ENCODE data around the gene SLAMF1.
"Not testable (repeated sequence)": the region's sequence is repeated elsewhere in the genome, so short reads cannot be mapped to it uniquely, and the experiment has no call there.

The SLAMF1 gene

GRCh38 chr1:160567341-160567740 lies 79.5 kb downstream of the SLAMF1 start:
- no peak overlapping the region for H3K4me3 ChIP-seq (ENCODE audit: insufficient read length, low read depth)
- H3K9me3 ChIP-seq (ENCODE audit: insufficient read depth, low read length), result peaks cover 8% of the 10 kb centered on the region
- no peak overlapping the region for H3K9ac ChIP-seq (ENCODE audit: insufficient read length, low read depth)
- no peaks in the 10 kb centered on the region for H3K36me3 ChIP-seq (ENCODE audit: insufficient read depth, insufficient read length, low read length)
- H3K27me3 ChIP-seq (ENCODE audit: insufficient read depth, insufficient read length), result no peaks in the 10 kb centered on the region
- TF ChIP-seq ZNF274 (IDR thresholded peaks at IDR 0.05; ENCODE audit: low read depth, low read length) (no peak), SUZ12 (IDR thresholded peaks at IDR 0.05; ENCODE audit: extremely low read depth, insufficient read depth, insufficient read length) (no peak), YY1 (IDR thresholded peaks at IDR 0.05; ENCODE audit: insufficient read depth, insufficient read length) (no peak)
- DNase-seq (ENCODE audit: low read depth, low spot score), result no peak
- H3K4me1 ChIP-seq (ENCODE audit: insufficient read depth, insufficient read length), result no peaks in the 10 kb centered on the region

- H3K27me3 ChIP-seq (ENCODE audit: insufficient read depth, insufficient read length), result no peaks in the 10 kb centered on the region
- H3K36me3 ChIP-seq (ENCODE audit: insufficient read depth, insufficient read length, low read length), result no peaks in the 10 kb centered on the region
- no peak overlapping the region for H3K4me3 ChIP-seq (ENCODE audit: insufficient read length, low read depth)
- H3K4me1 ChIP-seq (ENCODE audit: insufficient read depth, insufficient read length), result no peaks in the 10 kb centered on the region
- H3K9ac ChIP-seq (ENCODE audit: insufficient read length, low read depth), result no peak overlapping the region
- DNase-seq (ENCODE audit: low read depth, low spot score), result no peak
- peaks cover 12% of the 10 kb centered on the region for H3K9me3 ChIP-seq (ENCODE audit: insufficient read depth, low read length)
- TF ChIP-seq SUZ12 (IDR thresholded peaks at IDR 0.05; ENCODE audit: extremely low read depth, insufficient read depth, insufficient read length) (no peak), YY1 (IDR thresholded peaks at IDR 0.05; ENCODE audit: insufficient read depth, insufficient read length) (no peak), ZNF274 (IDR thresholded peaks at IDR 0.05; ENCODE audit: low read depth, low read length) (no peak)
Observed at GRCh38 chr1:160565564-160565963, 81.3 kb downstream of the SLAMF1 start.

DNA sequence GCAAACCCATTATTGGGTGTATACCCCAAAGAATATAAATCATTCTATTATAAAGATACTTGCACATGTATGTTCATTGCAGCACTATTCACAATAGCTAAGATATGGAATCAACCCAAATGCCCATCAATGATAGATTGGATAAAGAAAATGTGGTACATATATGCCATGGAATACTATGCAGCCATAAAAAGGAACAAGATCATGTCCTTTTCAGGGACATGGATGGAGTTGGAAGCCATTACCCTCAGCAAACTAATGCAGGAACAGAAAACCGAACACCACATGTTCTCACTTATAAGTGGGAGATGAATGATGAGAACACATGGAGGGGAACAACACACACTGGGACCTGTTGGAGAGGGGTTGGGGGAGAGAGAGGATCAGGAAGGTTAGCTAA lies 83.6 kb downstream of the SLAMF1 start:
- not testable (repeated sequence) for H3K27me3 ChIP-seq (ENCODE audit: insufficient read depth, insufficient read length); H3K4me1 ChIP-seq (ENCODE audit: insufficient read depth, insufficient read length); H3K4me3 ChIP-seq (ENCODE audit: insufficient read length, low read depth); H3K36me3 ChIP-seq (ENCODE audit: insufficient read depth, insufficient read length, low read length); DNase-seq (ENCODE audit: low read depth, low spot score); H3K9ac ChIP-seq (ENCODE audit: insufficient read length, low read depth)
- peaks cover 21% of the 10 kb centered on the region for H3K9me3 ChIP-seq (ENCODE audit: insufficient read depth, low read length)

- not testable (repeated sequence) for DNase-seq (ENCODE audit: low read depth, low spot score); H3K36me3 ChIP-seq (ENCODE audit: insufficient read depth, insufficient read length, low read length); H3K9ac ChIP-seq (ENCODE audit: insufficient read length, low read depth); H3K27me3 ChIP-seq (ENCODE audit: insufficient read depth, insufficient read length); H3K4me3 ChIP-seq (ENCODE audit: insufficient read length, low read depth); H3K4me1 ChIP-seq (ENCODE audit: insufficient read depth, insufficient read length)
- peaks cover 21% of the 10 kb centered on the region for H3K9me3 ChIP-seq (ENCODE audit: insufficient read depth, low read length)
Observed at GRCh38 chr1:160562745-160563144, 84.1 kb downstream of the SLAMF1 start.

- Histone ChIP-seq H3K27me3 (ENCODE audit: insufficient read depth, insufficient read length) (no peaks in the 10 kb centered on the region), H3K4me1 (ENCODE audit: insufficient read depth, insufficient read length) (no peaks in the 10 kb centered on the region), H3K4me3 (ENCODE audit: insufficient read length, low read depth) (no peak overlapping the region), H3K9me3 (ENCODE audit: insufficient read depth, low read length) (peaks cover 21% of the 10 kb centered on the region), H3K36me3 (ENCODE audit: insufficient read depth, insufficient read length, low read length) (no peaks in the 10 kb centered on the region), H3K9ac (ENCODE audit: insufficient read length, low read depth) (no peak overlapping the region)
- no peak for TF ChIP-seq YY1 (IDR thresholded peaks at IDR 0.05; ENCODE audit: insufficient read depth, insufficient read length)
- TF ChIP-seq SUZ12 (IDR thresholded peaks at IDR 0.05; ENCODE audit: extremely low read depth, insufficient read depth, insufficient read length), result no peak
- TF ChIP-seq ZNF274 (IDR thresholded peaks at IDR 0.05; ENCODE audit: low read depth, low read length), result no peak
- no peak for DNase-seq (ENCODE audit: low read depth, low spot score)
Observed at GRCh38 chr1:160560806-160561205, 86.0 kb downstream of the SLAMF1 start.

DNA sequence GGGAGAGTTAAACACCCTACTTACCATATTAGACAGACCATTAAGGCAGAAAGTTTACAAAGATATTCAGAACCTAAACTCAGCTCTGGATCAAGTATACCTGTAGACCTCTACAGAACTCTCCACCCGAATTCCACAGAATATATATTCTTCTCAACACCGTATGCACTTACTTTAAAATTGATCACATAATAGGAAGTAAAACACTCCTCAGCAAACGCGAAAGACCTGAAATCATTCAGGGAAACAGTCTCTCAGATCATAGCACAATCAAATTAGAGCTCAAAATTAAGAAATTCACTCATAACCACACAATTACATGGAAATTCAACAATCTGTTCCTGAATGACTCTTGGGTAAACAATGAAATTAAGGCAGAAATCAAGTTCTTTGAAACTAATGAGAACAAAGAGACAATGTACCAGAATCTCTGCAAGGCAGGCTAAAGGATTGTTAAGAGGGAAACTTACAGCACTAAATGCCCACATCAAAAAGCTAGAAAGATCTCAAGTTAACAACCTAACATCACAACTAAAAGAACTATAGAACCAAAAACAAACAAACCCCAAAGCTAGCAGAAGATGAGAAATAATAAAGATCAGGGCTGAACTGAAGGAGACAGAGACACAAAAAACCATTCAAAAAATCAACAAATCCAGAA lies 86.7 kb downstream of the SLAMF1 start:
- TF ChIP-seq ZNF274 (IDR thresholded peaks at IDR 0.05; ENCODE audit: low read depth, low read length) (no peak), SUZ12 (IDR thresholded peaks at IDR 0.05; ENCODE audit: extremely low read depth, insufficient read depth, insufficient read length) (no peak), YY1 (IDR thresholded peaks at IDR 0.05; ENCODE audit: insufficient read depth, insufficient read length) (no peak)
- Histone ChIP-seq H3K9me3 (ENCODE audit: insufficient read depth, low read length) (peaks cover 21% of the 10 kb centered on the region), H3K4me3 (ENCODE audit: insufficient read length, low read depth) (no peak overlapping the region), H3K36me3 (ENCODE audit: insufficient read depth, insufficient read length, low read length) (no peaks in the 10 kb centered on the region), H3K27me3 (ENCODE audit: insufficient read depth, insufficient read length) (no peaks in the 10 kb centered on the region), H3K9ac (ENCODE audit: insufficient read length, low read depth) (no peak overlapping the region), H3K4me1 (ENCODE audit: insufficient read depth, insufficient read length) (no peaks in the 10 kb centered on the region)
- DNase-seq (ENCODE audit: low read depth, low spot score), result no peak

DNA sequence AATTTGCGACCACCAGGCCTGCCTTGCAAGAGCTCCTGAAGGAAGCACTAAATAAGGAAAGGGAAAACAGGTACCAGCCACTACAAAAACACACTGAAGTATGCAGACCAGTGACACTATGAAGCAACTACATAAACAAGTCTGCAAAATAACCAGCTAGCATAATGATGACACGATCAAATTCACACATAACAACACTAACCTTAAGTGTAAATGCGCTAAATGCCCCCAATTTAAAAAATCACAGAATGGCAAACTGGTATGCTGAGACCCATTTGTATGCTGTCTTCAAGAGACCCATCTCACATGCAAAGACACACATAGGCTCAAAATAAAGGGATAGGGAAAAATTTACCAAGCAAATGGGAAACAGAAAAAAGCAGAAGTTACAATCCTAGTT lies 87.4 kb downstream of the SLAMF1 start:
- not testable (repeated sequence) for H3K4me1 ChIP-seq (ENCODE audit: insufficient read depth, insufficient read length); DNase-seq (ENCODE audit: low read depth, low spot score); H3K27me3 ChIP-seq (ENCODE audit: insufficient read depth, insufficient read length); H3K9ac ChIP-seq (ENCODE audit: insufficient read length, low read depth); H3K36me3 ChIP-seq (ENCODE audit: insufficient read depth, insufficient read length, low read length); H3K4me3 ChIP-seq (ENCODE audit: insufficient read length, low read depth)
- peaks cover 21% of the 10 kb centered on the region for H3K9me3 ChIP-seq (ENCODE audit: insufficient read depth, low read length)

DNA sequence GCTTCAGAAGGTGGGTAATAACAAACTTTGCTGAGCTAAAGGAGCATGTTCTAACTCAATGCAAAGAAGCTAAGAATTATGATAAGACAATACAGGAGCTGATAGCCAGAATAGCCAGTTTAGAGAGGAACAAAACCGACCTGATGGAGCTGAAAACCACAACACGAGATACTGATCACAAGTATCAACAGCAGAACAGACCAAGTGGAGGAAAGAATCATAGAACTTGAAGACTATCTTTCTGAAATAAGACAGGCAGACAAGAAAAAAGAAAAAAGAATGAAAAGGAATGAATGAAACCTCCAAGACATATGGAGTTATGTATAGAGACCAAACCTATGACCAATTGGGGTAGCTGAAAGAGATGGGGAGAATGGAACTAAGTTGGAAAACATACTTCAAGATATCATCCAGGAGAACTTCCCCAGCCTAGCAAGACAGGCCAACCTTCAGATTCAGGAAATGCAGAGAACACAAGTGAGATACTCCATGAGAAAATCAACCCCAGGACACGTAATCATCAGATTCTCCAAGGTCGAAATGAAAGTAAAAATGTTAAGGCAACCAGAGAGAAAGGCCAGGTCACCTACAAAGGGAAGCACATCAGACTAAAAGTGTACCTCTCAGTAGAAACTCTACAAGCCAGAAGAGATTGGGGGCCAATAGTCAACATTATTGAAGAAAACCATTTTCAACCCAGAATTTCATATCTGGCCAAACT lies 88.0 kb downstream of the SLAMF1 start:
- no peaks in the 10 kb centered on the region for H3K4me1 ChIP-seq (ENCODE audit: insufficient read depth, insufficient read length)
- H3K9ac ChIP-seq (ENCODE audit: insufficient read length, low read depth), result no peak overlapping the region
- peaks cover 21% of the 10 kb centered on the region for H3K9me3 ChIP-seq (ENCODE audit: insufficient read depth, low read length)
- TF ChIP-seq SUZ12 (IDR thresholded peaks at IDR 0.05; ENCODE audit: extremely low read depth, insufficient read depth, insufficient read length), result no peak
- no peak for TF ChIP-seq YY1 (IDR thresholded peaks at IDR 0.05; ENCODE audit: insufficient read depth, insufficient read length)
- TF ChIP-seq ZNF274 (IDR thresholded peaks at IDR 0.05; ENCODE audit: low read depth, low read length), result no peak
- no peak for DNase-seq (ENCODE audit: low read depth, low spot score)
- H3K36me3 ChIP-seq (ENCODE audit: insufficient read depth, insufficient read length, low read length), result no peaks in the 10 kb centered on the region
- H3K4me3 ChIP-seq (ENCODE audit: insufficient read length, low read depth), result no peak overlapping the region
- H3K27me3 ChIP-seq (ENCODE audit: insufficient read depth, insufficient read length), result no peaks in the 10 kb centered on the region

Measured in NT2/D1 (cell line).